Renal cortex interstitium (tissue), 11 donors: Measurements from ENCODE around the gene AMER3. TPM values are rescaled to one million over a fixed set of nuclear protein-coding genes. Genes with fewer than 3 reads are reported as not detected.
A peak's percentile ranks its signal among the peaks of the same experiment; 100 is the strongest.

Source experiments
- DNase-seq, 11 donors: peaks; one replicate each; pipeline ENCODE4 v3.0.0-alpha.2; 2013; ENCODE audit warnings: low read depth in 9 of 11, low spot score in 4 of 11; ENCODE audit errors: extremely low read depth in 1 of 11
- polyA plus RNA-seq, 3 donors: library from polyadenylated mRNA; unstranded; fragments of 120-200 nt; gene quantifications; one replicate each; pipeline ENCODE4 v1.2.1, GENCODE V29; 2013; ENCODE audit not compliant: insufficient read length in 3 of 3

AMER3 gene
- polyA plus RNA-seq, 3 donors, result 0.03 to 0.06 (median 0.03) TPM

- DNase-seq, result no peak
Measured at GRCh38 chr2:130766711-130767407, 11.5 kb downstream of the AMER3 start.

GRCh38 chr2:130767408-130767775, 12.1 kb downstream of the AMER3 start:
- no peak for DNase-seq

- no peak for DNase-seq
Measured at GRCh38 chr2:130768191-130768855, 13.0 kb downstream of the AMER3 start.

- no peak for DNase-seq
Measured at GRCh38 chr2:130769343-130769907, 14.1 kb downstream of the AMER3 start.

- DNase-seq, result no peak
Measured at GRCh38 chr2:130776550-130776949, 21.2 kb downstream of the AMER3 start.

GRCh38 chr2:130778781-130779180, 23.4 kb downstream of the AMER3 start:
- DNase-seq, result no peak

- DNase-seq, result no peak
Measured at GRCh38 chr2:130785466-130786055, 30.2 kb downstream of the AMER3 start.

- no peak for DNase-seq
Measured at GRCh38 chr2:130786076-130786475, 30.7 kb downstream of the AMER3 start.

- DNase-seq, result no peak
Measured at GRCh38 chr2:130787841-130788240, 32.5 kb downstream of the AMER3 start.

- no peak for DNase-seq
Measured at GRCh38 chr2:130790312-130790711, 35.0 kb downstream of the AMER3 start.

- DNase-seq, result no peak
Measured at GRCh38 chr2:130790804-130791616, 35.7 kb downstream of the AMER3 start.

- DNase-seq, result no peak
Measured at GRCh38 chr2:130791617-130791939, 36.2 kb downstream of the AMER3 start.

GRCh38 chr2:130795431-130795830, 40.1 kb downstream of the AMER3 start:
- DNase-seq, result no peak

GRCh38 chr2:130796290-130796689, 41.0 kb downstream of the AMER3 start:
- peak in 3 of 11 donors; percentile 43 to 60 (median 59) for DNase-seq

- peak; percentile 63 to 88 (median 83) for DNase-seq
Measured at GRCh38 chr2:130797493-130798435, 42.4 kb downstream of the AMER3 start.

- peak in 1 of 11 donors; percentile 20 for DNase-seq
Measured at GRCh38 chr2:130798472-130799218, 43.3 kb downstream of the AMER3 start.

- no peak for DNase-seq
Measured at GRCh38 chr2:130799295-130799694, 44.0 kb downstream of the AMER3 start.

- no peak for DNase-seq
Measured at GRCh38 chr2:130805613-130806012, 50.3 kb downstream of the AMER3 start.
